ENCODE measurements around the gene CXCL9.
"Not testable (repeated sequence)": the region's sequence is repeated elsewhere in the genome, so short reads cannot be mapped to it uniquely, and the experiment has no call there.

CXCL9 gene

DNA sequence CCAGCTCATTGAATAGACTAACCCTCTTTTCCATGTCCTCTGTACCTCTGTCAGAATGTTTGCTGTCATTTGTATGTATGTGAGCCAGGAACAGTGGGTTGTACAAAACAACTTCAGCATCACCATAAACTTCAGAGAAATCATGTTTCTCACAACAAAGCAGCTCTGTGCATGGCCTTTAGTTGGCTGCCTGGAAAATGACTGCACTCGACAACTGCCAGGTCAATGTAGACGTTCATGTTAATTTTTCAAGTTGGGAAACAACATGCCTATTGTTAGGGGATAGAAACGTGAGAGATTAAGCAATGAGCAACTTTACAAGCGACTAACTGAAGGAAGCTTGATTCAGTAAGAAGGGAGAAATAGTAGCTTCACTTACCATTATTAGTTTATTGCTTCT lies 46.4 kb upstream of the CXCL9 start:
- DNase-seq: no peak
- H3K36me3 ChIP-seq (replicated peaks; ENCODE audit: insufficient read depth, low read length): no peaks in the 10 kb centered on the region
- no peaks in the 10 kb centered on the region for H3K9me3 ChIP-seq (replicated peaks; ENCODE audit: insufficient read depth, low read length)
- H3K27me3 ChIP-seq (replicated peaks; ENCODE audit: insufficient read depth, low read length): no peaks in the 10 kb centered on the region
- H3F3A ChIP-seq (ENCODE audit: insufficient read depth, low read length): peaks cover 20% of the 10 kb centered on the region
- H3K4me1 ChIP-seq (ENCODE audit: low read length): peaks cover 15% of the 10 kb centered on the region
- H3K9me2 ChIP-seq (replicated peaks; ENCODE audit: insufficient read depth, low read length): no peaks in the 10 kb centered on the region
- no peak overlapping the region for H3K9ac ChIP-seq (ENCODE audit: low read length)
- H3K79me2 ChIP-seq (ENCODE audit: low read length): no peaks in the 10 kb centered on the region
- no peak overlapping the region for H2AFZ ChIP-seq (ENCODE audit: low read length)
- no peak overlapping the region for H3K4me3 ChIP-seq (ENCODE audit: low read length)
- H3K4me2 ChIP-seq (ENCODE audit: low read depth, low read length): no peak overlapping the region
- no peak overlapping the region for H3K27ac ChIP-seq (ENCODE audit: low read length)
- no peak for TF ChIP-seq EZH2phosphoT487 (IDR thresholded peaks at IDR 0.05; ENCODE audit: low read length)
- TF ChIP-seq EZH2 (optimal IDR thresholded peaks at IDR 0.05; ENCODE audit: low read depth, low read length): no peak
- TF ChIP-seq CTCF (IDR thresholded peaks at IDR 0.05; ENCODE audit: low read length): no peak
- no peaks in the 10 kb centered on the region for H4K20me1 ChIP-seq (ENCODE audit: insufficient read depth, low read length)

- not testable (repeated sequence) for H4K20me1 ChIP-seq (ENCODE audit: insufficient read depth, low read length); DNase-seq; H3K27ac ChIP-seq (ENCODE audit: low read length); H3K9ac ChIP-seq (ENCODE audit: low read length); H3K36me3 ChIP-seq (replicated peaks; ENCODE audit: insufficient read depth, low read length); H3K9me2 ChIP-seq (replicated peaks; ENCODE audit: insufficient read depth, low read length); H3K4me3 ChIP-seq (ENCODE audit: low read length); H2AFZ ChIP-seq (ENCODE audit: low read length); H3K79me2 ChIP-seq (ENCODE audit: low read length); H3K27me3 ChIP-seq (replicated peaks; ENCODE audit: insufficient read depth, low read length); H3K9me3 ChIP-seq (replicated peaks; ENCODE audit: insufficient read depth, low read length); H3K4me2 ChIP-seq (ENCODE audit: low read depth, low read length)
- H3F3A ChIP-seq (ENCODE audit: insufficient read depth, low read length): peaks cover 15% of the 10 kb centered on the region
- H3K4me1 ChIP-seq (ENCODE audit: low read length): peaks cover 11% of the 10 kb centered on the region
Measured at GRCh38 chr4:76050560-76051050, 43.3 kb upstream of the CXCL9 start.

GRCh38 chr4:76049860-76050416 lies 42.6 kb upstream of the CXCL9 start:
- H3K27ac ChIP-seq (ENCODE audit: low read length); H3K9me2 ChIP-seq (replicated peaks; ENCODE audit: insufficient read depth, low read length); H3K9ac ChIP-seq (ENCODE audit: low read length); H3K9me3 ChIP-seq (replicated peaks; ENCODE audit: insufficient read depth, low read length); H3K27me3 ChIP-seq (replicated peaks; ENCODE audit: insufficient read depth, low read length); H3F3A ChIP-seq (ENCODE audit: insufficient read depth, low read length); H2AFZ ChIP-seq (ENCODE audit: low read length); H3K4me1 ChIP-seq (ENCODE audit: low read length); H3K4me2 ChIP-seq (ENCODE audit: low read depth, low read length); H3K36me3 ChIP-seq (replicated peaks; ENCODE audit: insufficient read depth, low read length); H4K20me1 ChIP-seq (ENCODE audit: insufficient read depth, low read length); H3K79me2 ChIP-seq (ENCODE audit: low read length); DNase-seq; H3K4me3 ChIP-seq (ENCODE audit: low read length): not testable (repeated sequence)

DNA sequence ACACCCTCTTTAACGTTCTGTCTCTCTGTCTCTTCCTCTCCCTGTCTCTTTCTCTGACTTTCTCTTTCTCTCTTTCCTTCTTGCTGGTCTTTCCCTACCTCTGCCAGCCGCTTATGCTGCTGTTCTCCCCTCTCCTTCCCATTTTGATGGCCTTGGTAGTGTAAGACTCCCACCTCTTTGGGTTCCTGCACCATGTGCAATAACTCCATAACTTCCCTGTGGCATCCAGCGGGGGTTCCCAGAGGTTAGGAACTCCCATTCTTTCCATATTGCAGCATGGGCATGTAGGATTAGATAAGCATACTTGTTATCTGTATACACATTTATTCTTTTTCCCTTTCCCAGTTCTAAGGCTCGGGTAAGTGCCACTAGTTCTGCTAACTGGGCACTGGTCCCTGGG lies 37.4 kb upstream of the CXCL9 start:
- not testable (repeated sequence) for H3K9me2 ChIP-seq (replicated peaks; ENCODE audit: insufficient read depth, low read length); H3K9ac ChIP-seq (ENCODE audit: low read length); H3K4me2 ChIP-seq (ENCODE audit: low read depth, low read length); H3K27ac ChIP-seq (ENCODE audit: low read length); H3F3A ChIP-seq (ENCODE audit: insufficient read depth, low read length); H2AFZ ChIP-seq (ENCODE audit: low read length); H3K36me3 ChIP-seq (replicated peaks; ENCODE audit: insufficient read depth, low read length); H3K4me3 ChIP-seq (ENCODE audit: low read length); H3K9me3 ChIP-seq (replicated peaks; ENCODE audit: insufficient read depth, low read length); H3K79me2 ChIP-seq (ENCODE audit: low read length); H3K4me1 ChIP-seq (ENCODE audit: low read length); DNase-seq; H3K27me3 ChIP-seq (replicated peaks; ENCODE audit: insufficient read depth, low read length); H4K20me1 ChIP-seq (ENCODE audit: insufficient read depth, low read length)

GRCh38 chr4:76043306-76043705 lies 36.0 kb upstream of the CXCL9 start:
- H3K4me3 ChIP-seq (ENCODE audit: low read length); H3K79me2 ChIP-seq (ENCODE audit: low read length); H3K4me1 ChIP-seq (ENCODE audit: low read length); DNase-seq; H3F3A ChIP-seq (ENCODE audit: insufficient read depth, low read length); H3K27me3 ChIP-seq (replicated peaks; ENCODE audit: insufficient read depth, low read length); H4K20me1 ChIP-seq (ENCODE audit: insufficient read depth, low read length); H3K9me2 ChIP-seq (replicated peaks; ENCODE audit: insufficient read depth, low read length); H3K4me2 ChIP-seq (ENCODE audit: low read depth, low read length); H2AFZ ChIP-seq (ENCODE audit: low read length); H3K36me3 ChIP-seq (replicated peaks; ENCODE audit: insufficient read depth, low read length); H3K9me3 ChIP-seq (replicated peaks; ENCODE audit: insufficient read depth, low read length); H3K27ac ChIP-seq (ENCODE audit: low read length); H3K9ac ChIP-seq (ENCODE audit: low read length): not testable (repeated sequence)

- H3K4me2 ChIP-seq (ENCODE audit: low read depth, low read length); H3K9me2 ChIP-seq (replicated peaks; ENCODE audit: insufficient read depth, low read length); H3F3A ChIP-seq (ENCODE audit: insufficient read depth, low read length); H3K4me3 ChIP-seq (ENCODE audit: low read length); H3K36me3 ChIP-seq (replicated peaks; ENCODE audit: insufficient read depth, low read length); H3K4me1 ChIP-seq (ENCODE audit: low read length); DNase-seq; H3K79me2 ChIP-seq (ENCODE audit: low read length); H3K27ac ChIP-seq (ENCODE audit: low read length); H4K20me1 ChIP-seq (ENCODE audit: insufficient read depth, low read length); H3K9ac ChIP-seq (ENCODE audit: low read length); H3K27me3 ChIP-seq (replicated peaks; ENCODE audit: insufficient read depth, low read length); H2AFZ ChIP-seq (ENCODE audit: low read length); H3K9me3 ChIP-seq (replicated peaks; ENCODE audit: insufficient read depth, low read length): not testable (repeated sequence)
Measured at GRCh38 chr4:76042241-76042998, 35.1 kb upstream of the CXCL9 start.

Data from MM.1S (cell line).